Measurements from ENCODE around the gene DLG2.
"Not testable (repeated sequence)": the region's sequence is repeated elsewhere in the genome, so short reads cannot be mapped to it uniquely, and the experiment has no call there.

The DLG2 gene

GRCh38 chr11:85619499-85619898, 7.6 kb downstream of the DLG2 start:
- Mint-ChIP-seq H3K27ac (no peak overlapping the region), H3K27me3 (no peaks in the 10 kb centered on the region), H3K36me3 (ENCODE audit: low read depth) (no peaks in the 10 kb centered on the region), H3K4me1 (ENCODE audit: low read depth) (no peaks in the 10 kb centered on the region), H3K9me3 (no peaks in the 10 kb centered on the region), H3K4me3 (no peak overlapping the region)
- intact Hi-C loops (cut with micrococcal nuclease): no loop called here

- peak overlapping the region; percentile 5 for H3K27ac Mint-ChIP-seq
- H3K4me3 Mint-ChIP-seq; H3K4me1 Mint-ChIP-seq (ENCODE audit: low read depth); intact Hi-C loops (cut with micrococcal nuclease); H3K9me3 Mint-ChIP-seq; H3K36me3 Mint-ChIP-seq (ENCODE audit: low read depth); H3K27me3 Mint-ChIP-seq: not testable (repeated sequence)
Observed at GRCh38 chr11:85611643-85612042, 15.5 kb downstream of the DLG2 start.

DNA sequence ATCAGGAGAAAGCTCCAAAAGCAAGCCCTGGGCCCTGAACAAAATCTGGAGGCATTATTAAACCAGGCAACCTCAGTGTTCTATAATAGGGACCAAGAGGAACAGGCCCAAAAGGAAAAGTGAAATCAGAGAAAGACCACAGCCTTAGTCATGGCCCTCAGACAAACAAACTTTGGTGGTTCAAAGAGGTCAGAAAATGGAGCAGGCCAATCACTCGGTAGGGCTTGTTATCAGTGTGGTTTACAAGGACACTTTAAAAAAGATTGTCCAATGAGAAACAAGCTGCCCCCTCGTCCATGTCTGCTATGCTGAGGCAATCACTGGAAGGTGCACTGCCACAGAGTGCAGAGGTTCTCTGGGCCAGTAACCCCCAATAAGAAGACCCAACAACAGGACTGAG, 17.9 kb downstream of the DLG2 start:
- H3K27me3 Mint-ChIP-seq; H3K4me1 Mint-ChIP-seq (ENCODE audit: low read depth); H3K27ac Mint-ChIP-seq; H3K36me3 Mint-ChIP-seq (ENCODE audit: low read depth); H3K9me3 Mint-ChIP-seq; intact Hi-C loops (cut with micrococcal nuclease); H3K4me3 Mint-ChIP-seq: not testable (repeated sequence)

DNA sequence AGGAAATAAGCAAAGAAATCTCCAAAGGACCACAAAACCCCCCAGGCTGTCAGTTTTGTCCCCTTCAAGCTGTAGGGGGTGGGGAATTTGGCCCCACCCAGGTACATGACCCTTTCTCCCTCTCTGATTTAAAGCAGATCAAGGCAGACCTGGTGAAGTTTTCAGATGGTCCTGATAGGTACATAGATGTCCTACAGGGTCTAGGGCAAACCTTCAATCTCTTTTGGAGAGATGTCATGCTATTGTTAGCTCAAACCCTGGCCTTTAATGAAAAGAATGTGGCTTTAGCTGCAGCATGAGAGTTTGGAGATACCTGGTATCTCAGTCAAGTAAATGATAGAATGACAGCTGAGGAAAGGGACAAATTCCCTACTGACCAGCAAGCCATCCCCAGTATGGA, 18.5 kb downstream of the DLG2 start:
- H3K27me3 Mint-ChIP-seq; intact Hi-C loops (cut with micrococcal nuclease); H3K4me1 Mint-ChIP-seq (ENCODE audit: low read depth); H3K4me3 Mint-ChIP-seq; H3K27ac Mint-ChIP-seq; H3K9me3 Mint-ChIP-seq; H3K36me3 Mint-ChIP-seq (ENCODE audit: low read depth): not testable (repeated sequence)

GRCh38 chr11:85606237-85606636, 20.9 kb downstream of the DLG2 start:
- intact Hi-C loops (cut with micrococcal nuclease); H3K27ac Mint-ChIP-seq; H3K36me3 Mint-ChIP-seq (ENCODE audit: low read depth); H3K27me3 Mint-ChIP-seq; H3K4me3 Mint-ChIP-seq; H3K4me1 Mint-ChIP-seq (ENCODE audit: low read depth); H3K9me3 Mint-ChIP-seq: not testable (repeated sequence)

GRCh38 chr11:85603220-85603619, 23.9 kb downstream of the DLG2 start:
- H3K27ac Mint-ChIP-seq: no peak overlapping the region
- H3K4me3 Mint-ChIP-seq: no peak overlapping the region
- H3K36me3 Mint-ChIP-seq (ENCODE audit: low read depth): no peaks in the 10 kb centered on the region
- no peaks in the 10 kb centered on the region for H3K27me3 Mint-ChIP-seq
- H3K4me1 Mint-ChIP-seq (ENCODE audit: low read depth): peaks cover 15% of the 10 kb centered on the region
- intact Hi-C loops (cut with micrococcal nuclease): no loop called here
- no peaks in the 10 kb centered on the region for H3K9me3 Mint-ChIP-seq

- H3K4me1 Mint-ChIP-seq (ENCODE audit: low read depth): peaks cover 15% of the 10 kb centered on the region
Observed at GRCh38 chr11:85602526-85603213, 24.5 kb downstream of the DLG2 start.

DNA sequence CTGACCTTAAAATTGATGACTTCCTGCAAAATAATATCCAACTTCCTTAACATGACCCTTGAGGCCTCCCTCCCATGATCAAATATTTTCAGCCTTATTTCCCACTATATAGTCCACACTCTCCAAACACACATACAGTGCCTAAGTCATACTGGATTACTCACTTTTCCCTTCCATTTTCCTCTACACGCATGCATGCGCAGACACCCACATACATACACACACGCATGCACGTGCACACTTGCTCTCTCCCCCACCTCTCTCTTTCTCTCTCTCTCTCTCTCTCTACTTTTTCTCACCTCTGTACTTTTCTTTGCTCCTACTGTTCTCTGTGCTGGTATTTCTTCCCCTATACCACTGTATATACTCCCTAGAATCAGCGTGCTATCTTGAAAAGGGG, 28.1 kb downstream of the DLG2 start:
- H3K36me3 Mint-ChIP-seq (ENCODE audit: low read depth): no peaks in the 10 kb centered on the region
- H3K9me3 Mint-ChIP-seq: no peaks in the 10 kb centered on the region
- H3K4me3 Mint-ChIP-seq: no peak overlapping the region
- intact Hi-C loops (cut with micrococcal nuclease): loop anchor here (5.0 to 10.0 kb wide), 2 partner anchors 258 to 814 kb away; partner anchors contain the start of gene CCDC83
- no peak overlapping the region for H3K27ac Mint-ChIP-seq
- no peaks in the 10 kb centered on the region for H3K27me3 Mint-ChIP-seq
- peaks cover 15% of the 10 kb centered on the region for H3K4me1 Mint-ChIP-seq (ENCODE audit: low read depth)

More at GRCh38 chr11:85602526-85603213, 24.5 kb downstream of the DLG2 start:
- Mint-ChIP-seq H3K9me3 (no peaks in the 10 kb centered on the region), H3K27ac (no peak overlapping the region), H3K27me3 (no peaks in the 10 kb centered on the region), H3K4me3 (no peak overlapping the region), H3K36me3 (ENCODE audit: low read depth) (no peaks in the 10 kb centered on the region)
- intact Hi-C loops (cut with micrococcal nuclease): no loop called here

- Mint-ChIP-seq H3K9me3 (no peaks in the 10 kb centered on the region), H3K36me3 (ENCODE audit: low read depth) (no peaks in the 10 kb centered on the region), H3K4me3 (no peak overlapping the region), H3K27ac (no peak overlapping the region), H3K27me3 (peaks cover 2% of the 10 kb centered on the region), H3K4me1 (ENCODE audit: low read depth) (peaks cover 5% of the 10 kb centered on the region)
- intact Hi-C loops (cut with micrococcal nuclease): loop anchor here (5.0 to 10.0 kb wide), 2 partner anchors 260 to 812 kb away; partner anchors contain the start of gene CCDC83
Observed at GRCh38 chr11:85596886-85597285, 30.3 kb downstream of the DLG2 start.

- intact Hi-C loops (cut with micrococcal nuclease): loop anchor here (5.0 to 10.0 kb wide), 2 partner anchors 262 to 811 kb away; partner anchors contain the start of gene CCDC83
- no peak overlapping the region for H3K4me3 Mint-ChIP-seq
- no peak overlapping the region for H3K27ac Mint-ChIP-seq
- peaks cover 5% of the 10 kb centered on the region for H3K4me1 Mint-ChIP-seq (ENCODE audit: low read depth)
- no peaks in the 10 kb centered on the region for H3K36me3 Mint-ChIP-seq (ENCODE audit: low read depth)
- peaks cover 2% of the 10 kb centered on the region for H3K27me3 Mint-ChIP-seq
- H3K9me3 Mint-ChIP-seq: no peaks in the 10 kb centered on the region
Observed at GRCh38 chr11:85595285-85595884, 31.8 kb downstream of the DLG2 start.

DNA sequence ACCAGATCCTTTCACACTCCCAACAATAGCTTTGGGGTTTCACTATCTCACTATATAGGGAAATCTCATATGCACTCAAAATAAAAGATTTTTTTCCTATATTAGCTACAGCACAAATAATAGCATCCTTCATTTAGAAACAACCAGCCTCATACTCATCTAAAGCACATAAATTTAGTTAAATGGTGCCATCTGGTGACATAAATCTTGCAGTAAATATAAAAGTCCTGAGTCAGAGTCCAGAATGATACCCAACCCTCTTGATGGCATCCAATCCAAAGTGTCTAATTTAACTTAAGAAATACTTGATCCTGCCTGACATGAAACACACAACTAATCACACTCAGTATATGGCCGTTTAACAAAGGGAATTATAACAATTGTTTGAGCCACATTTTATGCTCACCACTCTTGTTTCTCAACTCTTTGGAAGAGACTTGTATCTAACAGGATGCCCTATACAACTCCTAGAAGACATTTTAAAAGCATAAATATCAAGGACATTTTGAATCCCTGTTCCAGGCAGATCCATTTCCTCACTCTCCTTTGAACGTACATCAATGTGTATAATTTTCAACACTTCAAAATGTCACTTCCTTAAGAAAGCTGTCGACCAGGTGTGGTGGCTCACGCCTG, 36.2 kb downstream of the DLG2 start:
- Mint-ChIP-seq H3K4me3 (no peak overlapping the region), H3K36me3 (ENCODE audit: low read depth) (no peaks in the 10 kb centered on the region), H3K9me3 (no peaks in the 10 kb centered on the region), H3K27me3 (peaks cover 4% of the 10 kb centered on the region), H3K27ac (no peak overlapping the region), H3K4me1 (ENCODE audit: low read depth) (no peaks in the 10 kb centered on the region)
- intact Hi-C loops (cut with micrococcal nuclease): loop anchor here (2.0 to 10.0 kb wide), 2 partner anchors 806 to 1206 kb away; no protein-coding TSS in a partner anchor

DNA sequence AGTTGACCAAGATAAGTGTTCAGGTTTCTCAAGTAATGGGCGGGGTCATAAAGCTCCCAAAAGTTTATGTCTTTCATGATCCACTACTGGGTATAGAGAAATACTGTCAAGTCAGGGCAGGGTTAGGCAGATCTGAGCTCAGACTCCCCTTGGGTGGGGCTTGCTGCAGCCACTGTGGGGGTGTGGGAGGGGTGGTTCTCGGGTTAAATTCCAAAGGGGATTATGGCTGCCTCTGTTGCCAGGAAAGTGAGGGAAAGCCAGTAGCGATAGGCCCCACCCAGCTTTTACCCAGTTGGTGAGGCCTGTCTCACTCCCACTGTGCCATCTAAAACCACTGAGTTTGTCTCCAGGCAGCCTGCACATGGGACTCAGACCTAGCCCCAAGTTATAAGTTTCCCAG, 37.8 kb downstream of the DLG2 start:
- Mint-ChIP-seq H3K27ac (no peak overlapping the region), H3K4me3 (no peak overlapping the region), H3K4me1 (ENCODE audit: low read depth) (no peaks in the 10 kb centered on the region), H3K36me3 (ENCODE audit: low read depth) (no peaks in the 10 kb centered on the region), H3K9me3 (no peaks in the 10 kb centered on the region), H3K27me3 (peaks cover 4% of the 10 kb centered on the region)
- intact Hi-C loops (cut with micrococcal nuclease): no loop called here

DNA sequence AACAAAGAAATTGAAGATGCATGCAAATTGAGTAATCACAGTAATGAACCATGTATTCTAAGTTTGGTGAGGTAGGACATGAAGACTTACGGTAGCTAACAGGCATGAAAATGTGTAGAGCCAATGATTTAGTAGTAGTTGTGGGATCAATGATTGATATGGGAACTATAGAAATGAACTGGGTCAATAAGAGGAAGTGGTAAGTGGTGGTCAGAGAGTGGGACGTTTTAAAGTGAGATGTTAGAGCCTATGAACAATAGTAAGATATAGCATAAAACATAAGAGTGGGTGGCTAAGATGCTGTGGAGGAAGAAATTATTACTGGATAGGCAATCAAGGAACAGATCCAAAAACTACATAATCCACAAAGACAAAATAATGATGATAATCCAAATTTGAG, 45.0 kb downstream of the DLG2 start:
- H3K4me3 Mint-ChIP-seq: no peak overlapping the region
- peaks cover 2% of the 10 kb centered on the region for H3K27me3 Mint-ChIP-seq
- H3K27ac Mint-ChIP-seq: no peak overlapping the region
- intact Hi-C loops (cut with micrococcal nuclease): no loop called here
- no peaks in the 10 kb centered on the region for H3K36me3 Mint-ChIP-seq (ENCODE audit: low read depth)
- H3K4me1 Mint-ChIP-seq (ENCODE audit: low read depth): no peaks in the 10 kb centered on the region
- no peaks in the 10 kb centered on the region for H3K9me3 Mint-ChIP-seq

DNA sequence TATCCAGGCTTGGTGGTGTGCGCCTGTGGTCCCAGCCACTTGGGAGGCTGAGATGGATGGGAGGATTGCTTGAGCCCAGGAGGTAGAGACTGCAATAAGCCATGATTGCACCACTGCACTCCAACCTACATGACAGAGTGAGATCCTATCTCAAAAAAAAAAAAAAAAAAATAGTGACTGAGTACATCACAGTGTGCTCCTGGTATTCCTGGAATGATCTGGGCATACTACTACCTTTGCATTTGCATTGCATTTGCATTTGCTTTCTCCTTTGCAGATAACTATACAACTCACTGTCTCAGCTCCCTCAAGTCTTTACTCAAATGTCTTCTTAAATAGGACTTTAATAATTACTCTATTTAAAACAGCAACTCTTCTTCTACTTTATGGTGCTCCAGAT, 51.8 kb downstream of the DLG2 start:
- Mint-ChIP-seq H3K4me3 (no peak overlapping the region), H3K4me1 (ENCODE audit: low read depth) (no peaks in the 10 kb centered on the region), H3K9me3 (peaks cover 12% of the 10 kb centered on the region), H3K27me3 (no peaks in the 10 kb centered on the region), H3K27ac (no peak overlapping the region), H3K36me3 (ENCODE audit: low read depth) (no peaks in the 10 kb centered on the region)
- intact Hi-C loops (cut with micrococcal nuclease): no loop called here
